Sigmoid colon (tissue), 7 donors: ENCODE data around the gene GOLGA2. TPM values are rescaled to one million over a fixed set of nuclear protein-coding genes. Genes with fewer than 3 reads are reported as not detected.
A peak's percentile ranks its signal among the peaks of the same experiment; 100 is the strongest.
"Not testable (repeated sequence)": the region's sequence is repeated elsewhere in the genome, so short reads cannot be mapped to it uniquely, and the experiment has no call there.

Experiments used
- DNase-seq: peaks from one replicate; pipeline ENCODE4 v3.0.0-alpha.2; 2019
- H3K27ac ChIP-seq, 4 donors: fragments of 200-600 bp; sonication (generic); one replicate each; pipeline ENCODE4 v1.5.1; 2016 to 2019; ENCODE audit warnings: mild to moderate bottlenecking in 1 of 4
- H3K27me3 ChIP-seq, 3 donors: fragments of 200-600 bp; sonication (generic); one replicate each; pipeline ENCODE4 v1.5.1; 2019; ENCODE audit warnings: mild to moderate bottlenecking in 1 of 3
- H3K36me3 ChIP-seq, 4 donors: fragments of 200-600 bp; sonication (generic); one replicate each; pipeline ENCODE4 v1.5.1; 2016 to 2019
- H3K4me1 ChIP-seq, 4 donors: fragments of 200-600 bp; sonication (generic); one replicate each; pipeline ENCODE4 v1.5.1; 2017 to 2019
- H3K4me3 ChIP-seq, 4 donors: fragments of 200-600 bp; sonication (generic); one replicate each; pipeline ENCODE4 v1.5.1; 2017 to 2019; ENCODE audit warnings: mild to moderate bottlenecking in 2 of 4, moderate library complexity in 1 of 4
- H3K9me3 ChIP-seq, 4 donors: fragments of 200-600 bp in 3 of 4; sonication (generic) in 3 of 4; one replicate each; pipeline versions ENCODE4 v1.5.1 to v1.6.1; 2013 to 2019
- CTCF ChIP-seq, 4 experiments: fragments of 450-650 bp in 3 of 4; fragments of 200-600 bp in 1 of 4; IDR thresholded peaks; one replicate each; pipeline ENCODE4 v1.5.1; 2016 to 2019; ENCODE audit warnings: antibody characterized with exemption in 4 of 4, mild to moderate bottlenecking in 3 of 4, moderate library complexity in 2 of 4
- EP300 ChIP-seq, 4 donors: sonication (generic); formaldehyde crosslinking; IDR thresholded peaks; one replicate each; pipeline ENCODE4 v1.6.1; 2017; ENCODE audit warnings: antibody characterized with exemption in 4 of 4
- POLR2A ChIP-seq, 2 donors: fragments of 450-650 bp; IDR thresholded peaks; one replicate each; pipeline ENCODE4 v1.6.1; 2016; ENCODE audit warnings: antibody characterized with exemption in 2 of 2, mild to moderate bottlenecking in 2 of 2, moderate library complexity in 2 of 2
- POLR2AphosphoS5 ChIP-seq, 4 donors: sonication (generic); formaldehyde crosslinking; IDR thresholded peaks; one replicate each; pipeline ENCODE4 v1.6.1; 2017; ENCODE audit warnings: antibody characterized with exemption in 4 of 4
- WGBS, 2 donors: extraction: QIAGEN DNeasy Blood & Tissue Kit; methylation state at CpG; one replicate each; pipeline ENCODE4 v1.1.7; 2013; 5-methylcytosine and 5-hydroxymethylcytosine counted together
- intact Hi-C: fragments of 100-400 bp; cut with DNase I; formaldehyde crosslinking; loops from one replicate; pipeline ENCODE4 v1.15.1; 2023
- polyA plus RNA-seq, 3 donors: library from polyadenylated mRNA; stranded (reverse); fragments of 200-250 nt; gene quantifications; one replicate each; pipeline ENCODE4 v1.2.3, GENCODE V29; 2013
- total RNA-seq, 4 donors: library from RNA; depleted of rRNA; stranded (reverse); fragments of >200 nt; gene quantifications; one replicate each; pipeline ENCODE4 v1.1.0, GENCODE V29; 2016
- donor health status: healthy with polysubstance abuse.
- donor health status: Bipolar disorder and iron deficiency.
- donor health status: healthy.

The GOLGA2 gene
- total and polyA plus RNA-seq, 7 donors = 48.1 to 104 (median 82.7) TPM

DNA sequence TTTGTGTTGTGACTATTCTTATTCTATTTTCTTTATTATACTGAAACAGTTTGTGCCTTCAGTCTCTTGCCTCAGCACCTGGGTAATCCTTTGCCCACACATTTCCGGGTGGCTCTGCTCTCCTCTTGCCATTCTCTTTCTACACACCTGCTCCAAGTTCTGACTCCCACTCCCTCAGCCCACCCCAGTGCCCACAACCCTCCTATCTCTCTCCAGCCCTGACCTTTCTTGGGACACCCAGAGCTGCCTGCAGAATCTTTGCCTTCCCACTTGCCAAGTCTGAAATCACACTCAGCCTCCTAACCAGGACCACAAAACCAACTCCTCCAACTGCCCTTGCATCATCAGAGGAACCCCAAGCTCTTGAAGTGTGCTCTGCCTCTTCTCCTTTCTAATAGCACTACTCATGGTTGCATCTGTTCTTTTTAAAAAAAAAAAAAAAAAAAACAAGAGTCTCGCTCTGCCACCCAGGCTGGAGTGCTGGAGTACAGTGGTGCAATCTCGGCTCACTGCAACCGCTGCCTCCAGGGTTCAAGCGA is 4.3 kb upstream of the GOLGA2 start:
- Histone ChIP-seq H3K27ac (no peak overlapping the region), H3K9me3 (no peaks in the 10 kb centered on the region)
- intact Hi-C loops = no loop called here

GRCh38 chr9:128279088-128280073 is 3.6 kb upstream of the GOLGA2 start:
- H3K36me3 ChIP-seq, H3K9me3 ChIP-seq, H3K4me3 ChIP-seq, DNase-seq, H3K27me3 ChIP-seq: not testable (repeated sequence)
- intact Hi-C loops = loop anchor here (5.0 kb wide), 2 partner anchors 43 to 87 kb away; partner anchors contain the start of genes CIZ1, COQ4 and TRUB2
- Histone ChIP-seq H3K27ac (peak overlapping the region in 2 of 4 donors; percentile 21 to 23), H3K4me1 (peaks cover 0 to 24% (median 17%) of the 10 kb centered on the region in 4 donors)
- 82 to 87% methylated on average over 22 of the region's 22 CpGs for WGBS, 2 donors

More for the DNA sequence above, 4.3 kb upstream of the GOLGA2 start:
- H3K4me1 ChIP-seq = peaks cover 0 to 17% (median 10%) of the 10 kb centered on the region in 4 donors
- no peak overlapping the region for H3K4me3 ChIP-seq
- TF ChIP-seq POLR2AphosphoS5 (IDR thresholded peaks at IDR 0.05) (no peak), CTCF (IDR thresholded peaks at IDR 0.05) (no peak), EP300 (IDR thresholded peaks at IDR 0.05) (no peak), POLR2A (IDR thresholded peaks at IDR 0.05) (no peak)
- H3K27me3 ChIP-seq = no peaks in the 10 kb centered on the region
- 92 to 95% methylated on average over 5 of the region's 5 CpGs for WGBS, 2 donors
- no peak for DNase-seq
- H3K36me3 ChIP-seq = peaks cover 0 to under 1% (median 0%) of the 10 kb centered on the region in 4 donors

DNA sequence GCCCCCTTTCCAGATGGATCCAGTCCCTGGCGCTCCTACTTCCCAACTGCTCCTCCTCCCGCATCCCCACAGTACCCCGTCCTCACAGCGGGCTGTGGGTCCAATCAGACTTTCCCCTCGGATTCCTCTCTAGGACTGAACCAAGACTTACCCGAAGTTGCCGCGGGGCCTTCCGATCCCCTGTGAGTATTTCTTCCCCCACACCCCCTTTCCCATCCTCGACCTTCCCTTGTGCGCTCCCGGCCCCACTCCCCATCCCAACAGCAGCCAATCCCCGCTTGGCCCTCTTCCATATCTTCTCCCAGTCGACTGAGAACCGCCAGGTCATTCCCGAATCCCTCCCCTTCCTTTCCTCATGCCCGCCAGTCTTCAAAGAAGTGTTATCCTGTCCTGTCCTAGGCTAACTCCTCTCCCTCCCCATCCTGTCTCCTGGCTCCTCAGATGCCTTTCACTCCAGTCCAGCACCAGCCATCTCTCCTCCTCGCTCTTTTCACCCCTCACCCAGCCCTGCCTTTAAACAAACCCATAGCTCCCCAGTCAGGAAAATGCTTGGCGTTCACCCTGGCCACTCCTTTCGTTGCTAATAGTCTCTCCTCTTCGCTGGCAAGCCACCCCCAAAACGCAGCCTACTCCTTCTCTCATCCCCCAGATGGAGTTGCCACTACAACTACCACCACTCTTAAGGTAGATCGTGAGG is 915 bp upstream of the GOLGA2 start:
- Histone ChIP-seq H3K4me1 (peaks cover 0 to 31% (median 24%) of the 10 kb centered on the region in 4 donors), H3K27ac (peak overlapping the region; percentile 88 to 90 (median 90)), H3K4me3 (peak overlapping the region; percentile 68 to 93 (median 75)), H3K27me3 (no peaks in the 10 kb centered on the region), H3K9me3 (no peaks in the 10 kb centered on the region), H3K36me3 (peaks cover 0 to 23% (median 5%) of the 10 kb centered on the region in 4 donors)
- intact Hi-C loops = loop anchor here (5.0 kb wide), 2 partner anchors 46 to 84 kb away; partner anchors contain the start of genes CIZ1, COQ4 and TRUB2
- TF ChIP-seq CTCF (IDR thresholded peaks at IDR 0.05) = no peak
- no peak for TF ChIP-seq EP300 (IDR thresholded peaks at IDR 0.05)
- TF ChIP-seq POLR2AphosphoS5 (IDR thresholded peaks at IDR 0.05) = no peak
- TF ChIP-seq POLR2A (IDR thresholded peaks at IDR 0.05) = no peak
- WGBS, 2 donors = 10 to 18% methylated on average over 23 of the region's 23 CpGs
- peak; percentile 80 for DNase-seq

- no peaks in the 10 kb centered on the region for H3K9me3 ChIP-seq
- TF ChIP-seq POLR2AphosphoS5 (IDR thresholded peaks at IDR 0.05) (peak; percentile 95 to 97 (median 96)), CTCF (IDR thresholded peaks at IDR 0.05) (no peak), POLR2A (IDR thresholded peaks at IDR 0.05) (peak; percentile 89 to 97), EP300 (IDR thresholded peaks at IDR 0.05) (peak in 1 of 4 donors; percentile 30)
- peak; percentile 100 for DNase-seq
- H3K4me1 ChIP-seq = peaks cover 0 to 36% (median 24%) of the 10 kb centered on the region in 4 donors
- intact Hi-C loops = loop anchor here (5.0 kb wide), 2 partner anchors 46 to 84 kb away; partner anchors contain the start of genes CIZ1, COQ4 and TRUB2
- no peaks in the 10 kb centered on the region for H3K27me3 ChIP-seq
- peaks cover 0 to 29% (median 10%) of the 10 kb centered on the region in 4 donors for H3K36me3 ChIP-seq
- peak within 1 kb of the TSS; percentile 88 to 90 (median 90) for H3K27ac ChIP-seq
- WGBS, 2 donors = 0 to 1% methylated on average over 38 of the region's 38 CpGs
- H3K4me3 ChIP-seq = peak within 1 kb of the TSS; percentile 75 to 93 (median 78)
Measured at GRCh38 chr9:128276008-128276573, 284 bp upstream of the GOLGA2 start, which contains the start of gene SWI5. Gene SWI5, plus strand, starts transcription at chr9:128276276.
